ENCODE measurements around the gene LINC00237.

GRCh38 chr20:21124190-21124589 lies 18.0 kb upstream of the LINC00237 start:
- TF ChIP-seq CTCF (IDR thresholded peaks at IDR 0.05), result no peak
- TF ChIP-seq POLR2A (IDR thresholded peaks at IDR 0.05), result no peak

Measured in thyroid gland (tissue), 4 donors.